SK-N-SH treated with all-trans-retinoic acid at 6 μM for 48 hours (cell line): ENCODE results near the gene PLXDC2.

Experiments
- CSDC2 ChIP-seq: fragments of 250-450 bp; sonication (Bioruptor Pico); IDR thresholded peaks from 2 replicates; pipeline ENCODE4 v1.5.0; 2020; ENCODE audit warnings: mild to moderate bottlenecking, moderate library complexity
- ESRRG ChIP-seq: fragments of 250-450 bp; sonication (Bioruptor Pico); IDR thresholded peaks from 2 replicates; pipeline ENCODE4 v1.6.1; 2021; ENCODE audit warnings: mild to moderate bottlenecking
- PATZ1 ChIP-seq: fragments of 250-450 bp; sonication (Bioruptor Pico); IDR thresholded peaks from 2 replicates; pipeline ENCODE4 v1.8.0; 2020; ENCODE audit warnings: mild to moderate bottlenecking, moderate library complexity, borderline replicate concordance
- TOX ChIP-seq: fragments of 250-450 bp; sonication (Bioruptor Pico); IDR thresholded peaks from 2 replicates; pipeline ENCODE4 v1.8.0; 2021; ENCODE audit warnings: mild to moderate bottlenecking, moderate library complexity, borderline replicate concordance
- TSHZ2 ChIP-seq: fragments of 250-450 bp; sonication (Bioruptor Pico); IDR thresholded peaks from 2 replicates; pipeline ENCODE4 v1.5.0; 2020; ENCODE audit warnings: mild to moderate bottlenecking, moderate library complexity
- ZFP30 ChIP-seq: fragments of 450-650 bp; formaldehyde crosslinking; IDR thresholded peaks from 2 replicates; pipeline ENCODE4 v1.5.0; 2022; ENCODE audit warnings: mild to moderate bottlenecking, moderate library complexity

DNA sequence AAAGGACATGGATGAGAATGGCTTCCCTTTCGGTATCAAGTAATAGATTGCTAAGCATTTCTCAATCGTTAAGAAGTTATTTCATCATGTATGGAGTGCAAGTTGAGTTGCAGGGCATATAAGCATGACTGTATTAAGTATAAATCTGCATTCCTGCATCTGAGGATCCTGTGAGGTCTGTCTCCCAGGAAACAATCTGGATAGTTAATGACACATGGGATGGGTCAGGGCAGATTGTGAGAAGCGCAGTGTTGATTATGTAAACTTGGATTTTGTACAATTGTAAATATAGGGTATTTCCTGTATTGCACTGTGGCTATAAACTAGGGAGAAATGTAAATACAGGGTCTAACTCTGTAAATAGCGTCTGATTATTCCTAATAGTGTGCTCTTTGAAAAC lies 102.6 kb downstream of the PLXDC2 start:
- TF ChIP-seq ZFP30 (no peak), CSDC2 (CRISPR knock-in tag) (no peak), TSHZ2 (CRISPR knock-in tag) (no peak), PATZ1 (CRISPR knock-in tag) (no peak), ESRRG (no peak), TOX (CRISPR knock-in tag) (no peak)
